Cardiac muscle cell (in vitro differentiated cells and primary cell): ENCODE measurements around the gene MTHFS. TPM values are rescaled to one million over a fixed set of nuclear protein-coding genes. Genes with fewer than 3 reads are reported as not detected.

Experiments used
- DNase-seq, 2 donors: peaks; one replicate each; pipeline versions ENCODE4 v3.0.0 to v3.0.0-alpha.2; 2010 to 2017; ENCODE audit warnings: low read depth in 1 of 2, low spot score in 1 of 2
- H3K27ac ChIP-seq: fragments of 200-600 bp; sonication (generic); 2 replicates; pipeline ENCODE4 v1.5.1; 2016
- H3K27me3 ChIP-seq: fragments of 200-600 bp; sonication (generic); 2 replicates; pipeline ENCODE4 v1.6.0; 2016; ENCODE audit warnings: control low read depth
- H3K36me3 ChIP-seq: fragments of 200-600 bp; sonication (generic); 2 replicates; pipeline ENCODE4 v1.5.1; 2016; ENCODE audit warnings: control low read depth
- H3K4me1 ChIP-seq: fragments of 200-600 bp; sonication (generic); 2 replicates; pipeline ENCODE4 v1.8.1; 2017; ENCODE audit warnings: low read depth, mild to moderate bottlenecking, mixed run types
- H3K4me3 ChIP-seq: fragments of 200-600 bp; sonication (generic); 2 replicates; pipeline ENCODE4 v1.5.1; 2016; ENCODE audit warnings: mild to moderate bottlenecking
- H3K9me3 ChIP-seq: fragments of 200-600 bp; sonication (generic); 2 replicates; pipeline ENCODE4 v1.5.1; 2017; ENCODE audit warnings: low read depth, mild to moderate bottlenecking, control low read depth
- CTCF ChIP-seq: IDR thresholded peaks from 2 replicates; pipeline ENCODE4 v1.5.1; 2012; ENCODE audit warnings: low read depth, mild to moderate bottlenecking, low read length
- polyA plus RNA-seq: library from polyadenylated mRNA; unstranded; fragments of >200 nt; fragmentation: Nextera tagmentation; extraction: Ambion mirVana; gene quantifications from 2 replicates; pipeline ENCODE4 v1.2.1, GENCODE V29; 2016
- total RNA-seq: library from RNA; depleted of rRNA; stranded (reverse); fragments of >200 nt; gene quantifications from 2 replicates; pipeline ENCODE4 v1.2.3, GENCODE V29; 2016

MTHFS gene
- total and polyA plus RNA-seq, 2 experiments from 2014 or later = 37.8 to 48.6 TPM

GRCh38 chr15:79832367-79833120, 64.3 kb downstream of the MTHFS start:
- Histone ChIP-seq H3K4me1 (peaks cover 12% of the 10 kb centered on the region), H3K4me3 (no peak overlapping the region), H3K9me3 (no peaks in the 10 kb centered on the region), H3K27ac (no peak overlapping the region), H3K27me3 (no peaks in the 10 kb centered on the region), H3K36me3 (no peaks in the 10 kb centered on the region)
- TF ChIP-seq CTCF = no peak
- no peak for DNase-seq

GRCh38 chr15:79831604-79832003, 65.2 kb downstream of the MTHFS start:
- H3K27ac ChIP-seq = no peak overlapping the region
- DNase-seq = no peak
- H3K4me3 ChIP-seq = no peak overlapping the region
- no peaks in the 10 kb centered on the region for H3K9me3 ChIP-seq
- H3K36me3 ChIP-seq = no peaks in the 10 kb centered on the region
- H3K27me3 ChIP-seq = no peaks in the 10 kb centered on the region
- TF ChIP-seq CTCF = no peak
- H3K4me1 ChIP-seq = peaks cover 22% of the 10 kb centered on the region

- no peak for TF ChIP-seq CTCF
- Histone ChIP-seq H3K36me3 (no peaks in the 10 kb centered on the region), H3K9me3 (no peaks in the 10 kb centered on the region), H3K27ac (no peak overlapping the region), H3K27me3 (no peaks in the 10 kb centered on the region), H3K4me3 (no peak overlapping the region), H3K4me1 (peaks cover 27% of the 10 kb centered on the region)
- no peak for DNase-seq
These were observed 66.9 kb downstream of the MTHFS start for GRCh38 chr15:79829950-79830349.

GRCh38 chr15:79828447-79828846, 68.4 kb downstream of the MTHFS start:
- DNase-seq = no peak
- Histone ChIP-seq H3K36me3 (no peaks in the 10 kb centered on the region), H3K9me3 (no peaks in the 10 kb centered on the region), H3K27me3 (no peaks in the 10 kb centered on the region), H3K4me3 (no peak overlapping the region), H3K4me1 (peaks cover 28% of the 10 kb centered on the region), H3K27ac (no peak overlapping the region)
- TF ChIP-seq CTCF = no peak

- no peak for TF ChIP-seq CTCF
- DNase-seq = peak in 1 of 2 donors; percentile 32
These were observed 70.0 kb downstream of the MTHFS start for GRCh38 chr15:79826800-79827199.

More at GRCh38 chr15:79826800-79827199, 70.0 kb downstream of the MTHFS start:
- no peaks in the 10 kb centered on the region for H3K36me3 ChIP-seq
- peak overlapping the region; percentile 66 for H3K27ac ChIP-seq
- H3K4me3 ChIP-seq = no peak overlapping the region
- peaks cover 28% of the 10 kb centered on the region for H3K4me1 ChIP-seq
- H3K9me3 ChIP-seq = no peaks in the 10 kb centered on the region
- H3K27me3 ChIP-seq = no peaks in the 10 kb centered on the region
